Femur (tissue), 1 donor: ENCODE results near the gene SDC3.
"Not testable (repeated sequence)": the region's sequence is repeated elsewhere in the genome, so short reads cannot be mapped to it uniquely, and the experiment has no call there.

Source experiments
- DNase-seq: peaks from one replicate; pipeline ENCODE4 v3.0.0-alpha.2; 2017

The SDC3 gene

DNA sequence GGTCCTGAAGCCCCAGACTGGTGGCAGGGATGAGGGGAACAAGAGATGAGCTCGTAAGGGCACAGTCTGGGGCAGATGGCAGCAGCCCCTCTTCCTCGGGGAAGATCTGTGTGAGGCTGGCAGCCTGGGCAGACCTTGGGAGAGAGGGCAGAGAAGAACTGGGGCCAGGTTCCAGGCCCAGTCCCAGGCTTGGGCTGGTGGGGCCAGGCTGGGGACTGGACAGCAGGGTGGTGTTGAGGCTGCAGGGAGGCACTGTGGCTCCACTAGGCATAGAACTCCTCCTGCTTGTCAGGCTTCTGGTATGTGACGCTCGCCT lies 35.7 kb downstream of the SDC3 start:
- no peak for DNase-seq

- no peak for DNase-seq
These were observed 36.3 kb downstream of the SDC3 start for GRCh38 chr1:30872033-30872947.

GRCh38 chr1:30871276-30871871 lies 37.2 kb downstream of the SDC3 start:
- DNase-seq = no peak

GRCh38 chr1:30870656-30871055 lies 37.9 kb downstream of the SDC3 start:
- no peak for DNase-seq

DNA sequence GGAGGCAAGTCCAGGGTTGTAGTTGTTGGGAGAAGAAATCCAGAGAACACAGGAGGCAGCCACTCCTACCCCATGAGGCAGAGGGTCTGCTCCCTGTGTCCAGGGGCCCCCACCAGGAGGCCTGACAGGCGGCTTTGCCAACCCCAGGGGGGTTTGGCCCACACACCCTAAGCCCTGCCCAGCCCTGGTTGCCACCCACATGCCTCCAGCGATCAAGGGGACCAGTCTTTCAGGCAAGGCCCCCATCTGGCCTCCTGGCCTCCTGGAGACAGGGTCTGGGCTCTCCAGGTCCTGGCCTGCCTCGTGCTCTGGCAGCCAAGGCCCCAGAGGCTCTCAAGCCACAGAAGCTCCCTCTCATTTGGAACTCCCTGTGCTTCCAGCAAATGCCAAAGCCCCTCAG lies 38.5 kb downstream of the SDC3 start:
- DNase-seq = no peak

DNA sequence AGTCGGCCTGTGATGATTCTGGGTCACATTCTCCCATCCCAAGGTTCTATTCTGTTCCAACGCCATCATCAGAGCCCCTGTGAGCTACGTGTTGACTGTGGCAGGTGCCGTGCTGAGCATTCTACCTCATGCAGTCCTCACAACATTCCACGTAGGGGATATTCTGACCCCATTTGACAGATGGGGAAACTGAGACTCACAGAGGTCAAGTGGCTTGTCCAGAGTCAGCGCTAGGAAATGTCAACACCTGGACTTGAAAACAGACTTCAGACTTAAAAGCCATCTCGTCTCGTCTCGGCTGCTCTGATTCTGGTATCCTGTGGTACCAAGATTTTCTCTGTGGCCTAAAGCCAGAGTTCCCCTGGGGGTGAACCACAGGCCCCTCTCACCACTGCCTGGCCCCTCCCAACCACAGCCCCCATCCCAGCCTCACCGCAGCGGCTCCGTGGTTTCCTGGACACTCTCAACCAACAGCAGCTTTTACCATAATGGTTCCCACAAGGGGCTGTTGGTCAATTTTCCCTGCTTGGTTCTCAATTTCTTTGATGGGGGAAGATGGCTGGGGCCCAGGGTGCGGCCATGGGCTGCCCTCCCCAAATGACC lies 39.6 kb downstream of the SDC3 start:
- peak; percentile 53 for DNase-seq

DNA sequence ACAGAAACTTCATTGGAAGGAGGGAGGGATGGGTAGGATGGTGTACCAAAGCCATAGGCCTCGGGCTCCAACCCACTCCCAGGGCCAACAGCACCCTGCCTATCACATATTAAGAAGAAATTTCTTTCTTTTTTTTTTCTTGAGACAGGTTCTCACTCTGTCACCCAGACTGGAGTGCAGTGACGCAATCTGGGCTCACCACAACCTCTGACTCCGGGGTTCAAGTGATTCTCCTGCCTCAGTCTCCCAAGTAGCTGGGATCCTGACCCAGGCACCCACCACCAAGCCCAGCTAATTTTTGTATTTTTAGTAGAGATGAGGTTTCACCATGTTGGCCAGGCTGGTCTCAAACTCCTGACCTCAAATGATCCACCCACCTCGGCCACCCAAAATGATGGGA lies 40.5 kb downstream of the SDC3 start:
- not testable (repeated sequence) for DNase-seq

- DNase-seq = no peak
These were observed 41.0 kb downstream of the SDC3 start for GRCh38 chr1:30867537-30867936.

GRCh38 chr1:30866594-30866993 lies 42.0 kb downstream of the SDC3 start:
- no peak for DNase-seq

DNA sequence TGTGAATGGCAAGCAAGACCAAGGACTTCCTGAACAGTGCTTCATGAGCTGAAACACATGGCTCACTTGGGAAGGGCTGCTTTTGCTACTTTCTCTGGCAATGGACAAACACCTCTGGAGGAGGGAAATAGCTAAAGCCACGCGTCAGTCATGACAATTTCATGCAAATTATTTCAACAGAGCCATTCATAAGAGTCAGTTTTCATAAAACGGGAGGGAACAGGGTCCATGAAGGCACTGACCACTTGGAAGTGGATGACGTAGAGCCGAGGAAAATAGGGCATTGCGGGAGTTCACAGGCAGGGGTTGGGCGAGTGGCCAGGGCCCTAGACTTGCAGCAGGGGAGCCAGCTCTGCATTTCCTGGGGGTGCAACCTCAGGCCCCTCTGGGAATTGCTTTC lies 43.9 kb downstream of the SDC3 start:
- no peak for DNase-seq

DNA sequence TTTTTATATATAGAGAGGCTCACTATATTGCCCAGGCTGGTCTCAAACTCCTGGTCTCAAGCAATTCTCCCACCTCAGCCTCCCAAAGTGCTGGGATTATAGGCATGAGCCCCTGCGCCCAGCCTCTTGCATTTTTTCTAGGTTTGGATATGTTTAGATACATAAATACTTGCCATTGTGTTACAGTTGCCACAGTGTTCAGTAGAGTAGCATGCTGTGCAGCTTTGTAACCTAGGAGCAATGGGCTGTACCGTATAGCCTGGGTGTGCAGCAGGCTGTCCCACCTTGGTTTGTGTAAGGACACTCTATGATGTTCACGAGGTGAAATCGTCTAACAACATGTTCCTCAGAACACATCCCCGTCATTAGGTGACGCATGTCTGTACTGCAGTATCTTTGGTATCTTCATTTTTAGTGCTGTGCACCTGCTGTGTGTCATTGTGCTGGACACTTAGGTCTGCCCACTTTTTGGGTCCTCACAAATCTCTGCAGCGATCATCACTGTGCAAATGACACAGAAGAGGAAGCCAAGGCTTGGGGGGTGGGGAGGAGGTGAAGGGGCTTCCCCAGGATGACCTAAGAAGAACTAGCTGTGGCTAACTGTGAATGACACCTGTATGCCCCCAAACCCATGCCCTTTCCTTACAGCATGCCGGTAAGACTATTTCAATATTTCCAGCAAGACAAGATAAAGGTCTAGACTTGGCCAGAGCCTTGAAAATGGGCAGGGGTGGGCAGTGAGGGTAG lies 44.5 kb downstream of the SDC3 start:
- no peak for DNase-seq

DNA sequence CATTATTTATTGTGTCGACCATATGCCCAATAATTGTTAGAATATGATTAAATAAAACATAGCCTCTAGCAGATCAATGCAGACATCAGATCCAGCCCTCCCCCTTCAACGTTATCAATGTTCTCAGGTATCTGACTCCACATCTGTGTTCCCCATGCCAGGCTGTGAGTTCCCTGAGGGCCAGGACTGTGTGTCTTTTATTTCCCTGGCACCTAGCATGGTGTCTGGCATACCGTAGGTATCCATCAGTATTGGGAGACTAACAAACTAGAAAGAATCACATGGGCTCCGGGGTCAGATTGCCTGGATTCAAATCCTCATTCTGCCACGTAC lies 48.3 kb downstream of the SDC3 start:
- no peak for DNase-seq

- DNase-seq = no peak
These were observed 50.6 kb downstream of the SDC3 start for GRCh38 chr1:30857964-30858363.

DNA sequence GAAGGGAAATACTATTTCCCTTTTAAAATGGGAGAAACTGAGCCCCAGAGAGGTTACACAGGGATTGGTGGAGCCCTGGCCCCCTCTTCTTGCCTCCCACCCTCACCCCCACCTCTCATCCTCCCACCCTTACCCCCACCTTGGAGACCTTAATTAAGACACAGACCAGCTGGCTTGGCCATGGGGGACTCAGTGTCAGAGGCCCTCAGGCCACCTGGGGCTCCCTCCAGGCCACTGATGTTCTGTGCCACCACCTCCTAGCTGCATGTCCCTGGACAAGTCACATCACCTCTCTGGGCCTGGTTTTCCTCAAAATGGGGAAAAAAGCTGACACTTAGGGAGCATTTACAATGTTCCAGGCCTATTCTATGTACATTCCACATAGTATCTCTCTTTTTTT lies 51.5 kb downstream of the SDC3 start:
- DNase-seq = no peak

- no peak for DNase-seq
These were observed 52.2 kb downstream of the SDC3 start for GRCh38 chr1:30856260-30856790.

DNA sequence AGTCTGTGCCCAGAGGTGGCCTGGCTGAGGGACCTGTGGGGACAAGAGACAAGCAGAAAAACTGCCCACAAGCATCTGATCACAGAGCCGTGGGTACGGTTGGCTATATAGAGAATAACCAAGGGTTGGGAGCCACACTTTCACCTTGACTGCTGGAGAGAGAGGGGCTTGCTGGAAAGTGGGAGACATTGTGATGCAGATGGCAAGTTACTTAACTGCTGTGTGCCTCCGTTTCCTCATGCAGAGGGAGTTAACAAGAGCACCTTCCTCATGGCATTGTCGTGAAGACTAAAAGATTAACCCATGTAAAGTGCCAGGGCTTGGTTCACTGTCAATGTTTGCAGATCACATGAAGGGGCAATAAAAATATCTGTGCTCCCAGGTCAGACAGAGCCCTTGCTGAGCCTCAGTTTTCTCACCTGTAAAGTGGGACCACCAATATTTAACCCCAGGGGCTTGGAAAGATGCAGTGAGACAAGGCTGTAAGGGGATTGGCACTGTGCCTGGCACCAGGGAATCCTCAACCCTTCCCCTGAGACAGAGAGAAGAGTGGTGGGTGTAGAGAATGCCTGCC lies 52.8 kb downstream of the SDC3 start:
- no peak for DNase-seq

DNA sequence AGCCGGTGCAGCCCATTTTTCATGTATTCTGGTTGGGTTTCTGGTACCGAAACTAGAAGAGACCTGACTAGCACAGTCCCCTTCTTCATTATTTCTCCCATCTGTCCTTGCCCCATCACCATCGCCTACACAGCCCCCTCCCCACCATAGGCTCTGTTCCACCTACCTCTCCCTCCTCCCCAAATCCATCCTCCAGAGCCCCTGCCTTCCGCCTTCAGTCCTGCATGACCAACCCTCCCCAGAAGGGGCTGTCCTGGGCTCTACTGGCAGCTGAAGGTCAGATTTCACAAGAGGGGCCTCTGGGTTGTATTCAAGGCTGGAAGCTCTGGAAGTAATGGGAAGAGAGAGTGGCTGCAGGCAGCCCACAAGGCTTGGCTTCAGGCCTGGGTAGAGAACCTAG lies 55.2 kb downstream of the SDC3 start:
- DNase-seq = no peak

GRCh38 chr1:30852026-30852425 lies 56.5 kb downstream of the SDC3 start:
- peak; percentile 63 for DNase-seq

- DNase-seq = no peak
These were observed 57.3 kb downstream of the SDC3 start for GRCh38 chr1:30851286-30851685.

- DNase-seq = no peak
These were observed 58.0 kb downstream of the SDC3 start for GRCh38 chr1:30850607-30851006.

DNA sequence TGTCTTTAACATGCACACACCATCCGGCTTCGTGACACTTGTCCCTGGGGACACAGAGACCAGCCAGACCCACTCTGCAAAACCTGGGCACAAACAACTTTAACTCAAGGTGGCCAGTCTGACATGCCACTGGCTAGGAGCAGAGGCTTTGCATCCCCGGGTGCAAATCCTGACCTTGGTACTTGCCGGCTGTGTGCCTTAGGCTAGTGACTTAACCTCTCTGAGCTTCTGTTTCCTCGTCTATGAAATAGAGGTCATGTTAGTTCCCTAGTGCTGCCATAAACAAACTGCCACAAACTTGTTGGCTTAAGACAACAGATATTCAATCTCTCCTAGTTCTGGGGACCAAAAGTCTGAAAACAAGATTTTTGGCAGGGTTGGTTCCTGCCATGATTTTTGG lies 60.4 kb downstream of the SDC3 start:
- DNase-seq = no peak

GRCh38 chr1:30847358-30847972 lies 61.1 kb downstream of the SDC3 start:
- peak; percentile 78 for DNase-seq

DNA sequence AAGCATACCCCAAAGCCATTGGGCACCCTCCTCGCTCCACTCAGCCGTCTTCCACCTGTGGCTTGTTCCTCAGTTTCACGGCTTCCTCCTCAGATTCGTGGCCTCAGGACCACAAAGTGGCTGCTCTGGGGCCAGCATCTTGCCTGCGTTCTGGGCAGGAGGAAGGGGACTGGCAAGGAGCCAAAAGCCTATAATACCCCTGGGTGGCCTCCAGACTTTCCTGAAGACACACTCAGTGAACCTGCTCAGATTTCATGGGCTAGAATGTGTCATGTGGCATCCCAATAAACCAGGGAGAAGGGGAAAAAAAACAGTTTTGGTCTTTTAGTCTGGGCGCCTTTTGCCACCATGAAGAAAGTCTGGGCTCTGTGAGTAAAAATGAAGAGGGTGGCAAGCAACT lies 62.0 kb downstream of the SDC3 start:
- no peak for DNase-seq
